Measurements from ENCODE around the gene MED20.

GRCh38 chr6:41920921-41921711 is at the start of gene MED20, which contains the start of gene BYSL:
- TF ChIP-seq POLR2A (IDR thresholded peaks at IDR 0.05) (peak; percentile 49 to 81 (median 56)), CTCF (IDR thresholded peaks at IDR 0.05 in 8 of 11, conservative IDR thresholded peaks at IDR 0.05 in 3 of 11) (peak; percentile 97 to 100 (median 99))
